ENCODE data around the gene SEMA3A.

SEMA3A gene

DNA sequence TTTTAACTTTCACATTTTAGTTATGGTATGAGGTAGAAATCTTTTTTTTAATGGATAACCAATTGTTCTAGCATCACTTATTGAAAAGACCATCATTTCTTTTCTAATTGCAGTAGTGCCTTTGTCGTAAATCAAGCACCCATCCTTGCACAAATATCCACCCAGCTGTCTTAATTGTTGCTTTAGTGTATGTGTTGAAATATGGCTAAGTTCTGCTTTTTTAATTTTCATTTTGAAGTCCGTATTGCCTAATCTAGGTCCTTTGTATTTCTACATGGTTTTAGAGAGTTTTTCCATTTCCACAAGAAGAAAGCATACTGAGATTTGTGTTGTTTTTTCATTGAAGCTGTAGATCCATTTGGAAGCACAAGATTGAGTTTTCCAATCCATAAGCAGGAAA is 286.1 kb downstream of the SEMA3A start:
- no peak for DNase-seq
